ENCODE results near the gene WNT11.

DNA sequence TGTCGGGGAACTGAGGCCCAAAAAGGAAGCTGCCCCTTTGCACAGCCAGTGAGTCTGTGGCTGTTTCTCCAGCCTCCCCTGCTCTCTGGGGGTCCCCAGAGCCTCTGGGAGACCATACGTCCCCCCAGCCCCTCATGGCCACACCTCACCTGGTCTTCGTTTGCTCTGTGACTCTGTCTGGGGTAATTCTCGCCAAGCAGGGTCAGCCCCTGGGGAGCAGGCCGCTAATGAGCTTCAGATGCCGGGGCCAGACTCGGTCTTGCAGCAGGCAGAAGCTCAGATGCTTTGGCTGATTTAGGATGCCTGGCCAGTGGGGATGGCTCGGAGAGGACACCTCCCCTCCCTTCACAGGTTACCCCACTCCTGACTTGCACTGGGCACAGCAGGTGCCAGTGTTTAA is 24.1 kb upstream of the WNT11 start:
- TF ChIP-seq, protein P1, sequence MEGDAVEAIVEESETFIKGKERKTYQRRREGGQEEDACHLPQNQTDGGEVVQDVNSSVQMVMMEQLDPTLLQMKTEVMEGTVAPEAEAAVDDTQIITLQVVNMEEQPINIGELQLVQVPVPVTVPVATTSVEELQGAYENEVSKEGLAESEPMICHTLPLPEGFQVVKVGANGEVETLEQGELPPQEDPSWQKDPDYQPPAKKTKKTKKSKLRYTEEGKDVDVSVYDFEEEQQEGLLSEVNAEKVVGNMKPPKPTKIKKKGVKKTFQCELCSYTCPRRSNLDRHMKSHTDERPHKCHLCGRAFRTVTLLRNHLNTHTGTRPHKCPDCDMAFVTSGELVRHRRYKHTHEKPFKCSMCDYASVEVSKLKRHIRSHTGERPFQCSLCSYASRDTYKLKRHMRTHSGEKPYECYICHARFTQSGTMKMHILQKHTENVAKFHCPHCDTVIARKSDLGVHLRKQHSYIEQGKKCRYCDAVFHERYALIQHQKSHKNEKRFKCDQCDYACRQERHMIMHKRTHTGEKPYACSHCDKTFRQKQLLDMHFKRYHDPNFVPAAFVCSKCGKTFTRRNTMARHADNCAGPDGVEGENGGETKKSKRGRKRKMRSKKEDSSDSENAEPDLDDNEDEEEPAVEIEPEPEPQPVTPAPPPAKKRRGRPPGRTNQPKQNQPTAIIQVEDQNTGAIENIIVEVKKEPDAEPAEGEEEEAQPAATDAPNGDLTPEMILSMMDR (conservative IDR thresholded peaks at IDR 0.05) = no peak
- TF ChIP-seq EZH2 (IDR thresholded peaks at IDR 0.05; ENCODE audit: low read depth) = no peak

All from PC-9 (cell line).